Mucosa of rectum (tissue), 2 donors: ENCODE results near the gene POLRMT.

Experiments used
- H3K27ac ChIP-seq, 2 donors: one replicate each; pipeline ENCODE4 v1.7.0; 2013; ENCODE audit warnings: inconsistent platforms in 2 of 2, low read depth in 2 of 2, low read length in 2 of 2
- H3K27me3 ChIP-seq, 2 donors: one replicate each; pipeline ENCODE4 v1.7.0; 2013; ENCODE audit warnings: low read length in 2 of 2; ENCODE audit not compliant: control insufficient read depth in 2 of 2, insufficient read depth in 2 of 2
- H3K36me3 ChIP-seq, 2 donors: one replicate each; pipeline ENCODE4 v1.7.0; 2013; ENCODE audit warnings: low read length in 2 of 2; ENCODE audit not compliant: control insufficient read depth in 2 of 2, insufficient read depth in 2 of 2
- H3K4me1 ChIP-seq, 2 donors: one replicate each; pipeline ENCODE4 v1.7.0; 2013; ENCODE audit warnings: low read length in 2 of 2, mild to moderate bottlenecking in 1 of 2; ENCODE audit not compliant: control insufficient read depth in 2 of 2, insufficient read depth in 2 of 2
- H3K4me3 ChIP-seq, 2 donors: one replicate each; pipeline ENCODE4 v1.7.0; 2013; ENCODE audit warnings: low read length in 2 of 2
- H3K9ac ChIP-seq, 2 donors: one replicate each; pipeline ENCODE4 v1.7.0; 2013; ENCODE audit warnings: low read length in 2 of 2, low read depth in 1 of 2, mild to moderate bottlenecking in 1 of 2
- H3K9me3 ChIP-seq, 2 donors: one replicate each; pipeline ENCODE4 v1.7.0; 2013; ENCODE audit warnings: low read length in 2 of 2; ENCODE audit not compliant: control insufficient read depth in 2 of 2
- donor health status: healthy.
- donor health status: Normal muscosa, but diverticular disease.

POLRMT gene

DNA sequence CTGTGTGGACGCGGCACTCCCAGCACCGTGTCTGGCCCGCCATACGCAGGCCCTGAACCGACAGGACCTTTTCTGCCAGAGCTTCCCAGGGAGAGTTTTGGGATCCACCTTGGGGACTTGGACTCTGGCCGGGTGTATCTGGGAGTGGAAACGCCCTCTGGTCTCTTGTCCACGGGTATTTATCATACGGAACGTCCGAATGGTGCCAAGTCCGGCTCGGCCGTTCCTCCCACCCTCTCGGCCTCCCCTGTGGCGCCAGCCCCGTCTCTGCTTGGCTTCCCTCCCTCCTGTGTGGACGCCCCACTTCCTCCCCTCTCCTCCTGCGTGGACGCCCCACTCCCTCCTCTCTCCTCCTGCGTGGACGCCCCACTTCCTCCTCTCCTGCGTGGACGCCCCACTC lies 31.5 kb downstream of the POLRMT start:
- no peaks in the 10 kb centered on the region for H3K36me3 ChIP-seq
- H3K27ac ChIP-seq = no peak overlapping the region
- no peaks in the 10 kb centered on the region for H3K4me1 ChIP-seq
- H3K9ac ChIP-seq = no peak overlapping the region
- H3K9me3 ChIP-seq = no peaks in the 10 kb centered on the region
- no peaks in the 10 kb centered on the region for H3K27me3 ChIP-seq
- H3K4me3 ChIP-seq = no peak overlapping the region

DNA sequence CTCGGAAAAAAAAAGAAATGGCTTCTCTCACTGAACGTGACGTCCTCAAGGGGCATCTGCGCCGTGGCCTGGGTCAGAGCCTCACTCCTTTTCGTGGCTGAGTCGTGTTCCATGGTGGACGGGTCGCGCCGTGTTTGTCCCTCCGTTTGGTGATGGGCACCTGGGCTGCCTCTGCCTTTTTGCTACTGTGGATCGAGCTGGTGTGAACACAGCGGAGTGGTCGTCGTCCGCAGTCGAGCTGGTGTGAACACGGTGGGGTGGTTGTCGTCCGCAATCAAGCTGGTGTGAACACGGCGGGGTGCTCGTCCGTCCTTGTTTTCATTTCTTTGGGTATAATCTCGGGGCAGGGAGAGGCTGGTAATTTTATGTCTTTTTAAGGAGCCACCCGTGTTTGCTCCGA lies 32.0 kb downstream of the POLRMT start:
- no peak overlapping the region for H3K9ac ChIP-seq
- no peaks in the 10 kb centered on the region for H3K9me3 ChIP-seq
- H3K27me3 ChIP-seq = no peaks in the 10 kb centered on the region
- no peaks in the 10 kb centered on the region for H3K4me1 ChIP-seq
- H3K36me3 ChIP-seq = no peaks in the 10 kb centered on the region
- H3K27ac ChIP-seq = no peak overlapping the region
- no peak overlapping the region for H3K4me3 ChIP-seq

DNA sequence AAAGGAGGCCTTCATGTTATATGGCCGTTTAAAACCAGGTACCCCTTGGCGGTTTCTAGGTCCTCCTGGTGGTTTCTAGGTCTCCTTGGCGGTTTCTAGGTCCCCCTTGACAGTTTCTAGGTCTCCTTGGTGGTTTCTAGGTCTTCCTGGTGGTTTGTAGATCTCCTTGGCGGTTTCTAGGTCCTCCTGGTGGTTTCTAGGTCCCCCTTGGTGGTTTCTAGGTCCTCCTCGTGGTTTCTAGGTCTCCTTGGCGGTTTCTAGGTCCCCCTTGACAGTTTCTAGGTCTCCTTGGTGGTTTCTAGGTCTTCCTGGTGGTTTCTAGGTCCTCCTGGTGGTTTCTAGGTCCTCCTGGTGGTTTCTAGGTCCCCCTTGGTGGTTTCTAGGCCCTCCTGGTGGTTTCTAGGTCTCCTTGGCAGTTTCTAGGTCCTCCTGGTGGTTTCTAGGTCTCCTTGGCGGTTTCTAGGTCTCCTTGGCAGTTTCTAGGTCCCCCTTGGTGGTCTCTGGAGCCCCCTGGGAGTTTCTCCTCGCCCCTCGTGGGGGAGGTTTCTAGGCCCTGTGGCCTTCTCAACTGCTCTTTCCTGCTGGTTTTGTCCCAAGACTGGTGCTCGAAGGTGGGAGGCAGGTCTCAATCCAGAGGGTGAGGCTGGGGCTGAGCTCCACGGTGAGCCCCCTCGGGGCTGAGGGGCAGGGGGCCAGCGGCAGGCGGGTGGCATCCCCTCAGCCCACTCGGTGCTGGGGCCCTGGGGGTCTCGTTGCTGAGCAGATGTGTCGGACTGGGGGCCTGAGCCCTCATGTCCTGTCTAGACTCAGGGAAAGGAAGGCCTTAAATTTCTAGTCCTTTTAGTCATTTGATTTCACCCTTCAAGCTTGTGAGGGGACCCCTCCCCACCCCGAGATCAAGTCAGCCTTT lies 35.7 kb downstream of the POLRMT start:
- Histone ChIP-seq H3K9me3 (no peaks in the 10 kb centered on the region), H3K36me3 (no peaks in the 10 kb centered on the region), H3K4me1 (no peaks in the 10 kb centered on the region), H3K9ac (no peak overlapping the region), H3K27me3 (no peaks in the 10 kb centered on the region), H3K4me3 (no peak overlapping the region), H3K27ac (no peak overlapping the region)

DNA sequence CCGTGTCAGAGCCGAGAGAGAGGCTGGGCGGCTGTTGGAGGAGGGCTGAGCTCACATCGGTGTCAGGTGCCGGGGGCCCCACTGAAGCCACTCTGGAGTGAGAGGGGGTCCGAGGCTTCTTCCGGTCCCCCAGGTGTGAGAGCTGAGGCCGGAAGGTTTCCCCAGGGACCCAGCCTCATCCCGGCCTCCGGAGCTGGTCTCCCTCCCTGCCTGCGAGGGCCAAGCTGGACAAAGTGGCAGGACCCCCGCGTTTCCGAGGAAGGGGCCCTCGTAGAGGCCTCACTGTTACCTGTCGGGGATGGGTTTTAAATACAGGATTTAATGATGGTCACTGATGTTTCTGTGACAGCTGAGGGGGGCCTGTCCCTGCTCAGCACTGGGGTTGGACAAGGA lies 37.1 kb downstream of the POLRMT start:
- Histone ChIP-seq H3K27ac (no peak overlapping the region), H3K9ac (no peak overlapping the region), H3K27me3 (peaks cover 1 to 10% of the 10 kb centered on the region in 2 donors), H3K36me3 (no peaks in the 10 kb centered on the region), H3K4me1 (no peaks in the 10 kb centered on the region), H3K9me3 (no peaks in the 10 kb centered on the region), H3K4me3 (no peak overlapping the region)

DNA sequence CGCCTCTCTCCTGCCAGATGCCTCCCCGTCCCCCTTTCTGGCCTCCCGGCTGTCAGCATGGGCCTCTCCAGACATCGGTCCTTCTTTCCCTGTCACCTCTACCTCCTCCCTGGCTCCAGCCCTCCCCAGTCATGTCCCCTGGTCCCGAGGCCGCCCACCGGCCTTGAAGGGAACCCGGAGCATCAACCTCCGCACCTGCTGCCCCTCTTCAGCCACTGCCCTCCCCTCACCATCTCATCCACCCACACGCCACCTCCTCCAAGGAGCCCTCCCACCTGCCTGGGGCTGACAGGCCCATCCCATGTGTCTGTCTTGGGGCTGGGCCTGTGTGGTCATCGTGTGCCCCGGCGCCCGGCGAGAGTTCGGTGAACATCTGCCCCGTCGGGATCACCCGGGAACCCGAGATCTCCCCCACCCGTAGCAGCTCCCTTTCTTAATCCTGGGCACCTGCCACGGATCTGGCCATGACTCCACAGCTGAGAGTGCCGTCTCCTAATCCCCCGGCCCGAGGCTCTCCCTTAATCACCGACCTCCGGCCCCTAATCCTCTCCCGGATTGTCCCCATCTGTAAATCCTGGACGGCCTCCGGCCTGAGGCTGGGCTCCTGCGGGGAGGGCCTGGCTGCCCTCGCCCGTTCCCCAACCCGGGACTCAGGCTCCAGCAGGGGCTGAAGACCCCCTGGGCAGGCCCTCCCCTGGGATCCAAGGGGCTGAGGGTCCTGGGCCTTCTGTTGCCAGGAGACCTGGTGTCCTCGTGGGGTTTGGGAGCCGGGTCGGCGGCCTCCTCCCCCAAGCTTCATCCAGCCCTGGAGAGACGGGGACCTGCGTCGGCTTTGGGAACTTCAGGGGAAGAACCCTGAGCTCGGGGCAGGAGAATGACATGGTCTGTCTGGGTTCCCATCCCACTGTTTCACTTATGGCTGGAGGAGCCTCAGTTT lies 37.7 kb downstream of the POLRMT start:
- no peaks in the 10 kb centered on the region for H3K9me3 ChIP-seq

DNA sequence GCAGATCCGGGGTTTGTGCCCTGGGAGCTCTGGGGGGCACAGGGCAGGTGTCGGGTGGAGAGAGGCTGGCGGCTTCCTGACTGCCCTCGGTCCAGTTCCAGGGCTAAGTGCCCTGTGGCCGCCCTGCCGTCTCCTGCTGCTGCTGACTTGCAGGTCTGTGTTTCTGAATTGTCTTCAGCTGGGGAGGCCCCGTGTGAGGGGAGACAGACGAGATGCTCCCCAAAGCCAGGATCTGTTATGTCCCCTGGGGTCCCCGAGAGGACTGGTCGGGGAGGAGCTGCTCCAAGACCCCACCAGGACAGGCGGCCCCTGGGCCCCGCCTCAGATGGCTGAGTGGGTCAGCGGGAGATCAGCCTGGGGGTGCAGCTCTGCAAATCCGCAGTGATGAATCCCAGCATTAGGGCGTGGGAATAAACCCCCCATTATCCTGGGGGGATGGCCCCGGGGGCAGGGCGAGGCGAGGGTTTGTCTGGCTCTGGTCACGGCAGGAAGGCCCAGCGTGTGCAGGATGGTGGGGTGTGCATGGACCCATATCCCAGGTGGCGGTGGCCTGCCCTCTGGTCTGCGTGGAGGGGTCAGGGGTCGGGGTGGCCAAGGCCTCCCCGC lies 39.0 kb downstream of the POLRMT start:
- H3K36me3 ChIP-seq = no peaks in the 10 kb centered on the region
- H3K4me1 ChIP-seq = no peaks in the 10 kb centered on the region
- H3K27me3 ChIP-seq = peaks cover 2 to 16% of the 10 kb centered on the region in 2 donors
- no peaks in the 10 kb centered on the region for H3K9me3 ChIP-seq
- H3K4me3 ChIP-seq = no peak overlapping the region
- H3K27ac ChIP-seq = no peak overlapping the region
- H3K9ac ChIP-seq = no peak overlapping the region

More for the DNA sequence above, 37.7 kb downstream of the POLRMT start:
- Histone ChIP-seq H3K27ac (no peak overlapping the region), H3K4me3 (no peak overlapping the region), H3K9ac (no peak overlapping the region), H3K27me3 (peaks cover 1 to 15% of the 10 kb centered on the region in 2 donors), H3K36me3 (no peaks in the 10 kb centered on the region), H3K4me1 (no peaks in the 10 kb centered on the region)

DNA sequence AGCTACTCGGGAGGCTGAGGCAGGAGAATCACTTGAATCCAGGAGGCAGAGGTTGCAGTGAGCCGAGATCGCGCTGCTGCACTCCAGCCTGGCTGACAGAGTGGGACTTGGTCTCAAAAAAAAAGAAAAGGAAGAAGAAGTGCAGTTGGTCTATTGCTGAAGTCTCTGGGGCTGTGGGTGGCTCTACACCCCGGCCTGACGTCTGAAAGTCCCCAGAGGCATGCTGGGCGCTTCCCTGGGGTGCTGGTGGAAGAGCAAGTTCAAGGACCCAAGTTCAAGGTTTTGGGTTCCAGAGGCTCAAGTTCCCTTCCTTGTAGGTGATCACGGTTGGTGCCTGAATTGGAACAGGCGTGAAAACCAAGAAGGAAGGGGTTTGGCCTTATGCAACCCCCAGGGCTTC lies 39.8 kb downstream of the POLRMT start:
- Histone ChIP-seq H3K36me3 (no peaks in the 10 kb centered on the region), H3K9me3 (no peaks in the 10 kb centered on the region), H3K4me1 (peaks cover 0 to 5% of the 10 kb centered on the region in 2 donors), H3K27me3 (peaks cover 10 to 25% of the 10 kb centered on the region in 2 donors), H3K4me3 (no peak overlapping the region), H3K9ac (no peak overlapping the region), H3K27ac (no peak overlapping the region)

DNA sequence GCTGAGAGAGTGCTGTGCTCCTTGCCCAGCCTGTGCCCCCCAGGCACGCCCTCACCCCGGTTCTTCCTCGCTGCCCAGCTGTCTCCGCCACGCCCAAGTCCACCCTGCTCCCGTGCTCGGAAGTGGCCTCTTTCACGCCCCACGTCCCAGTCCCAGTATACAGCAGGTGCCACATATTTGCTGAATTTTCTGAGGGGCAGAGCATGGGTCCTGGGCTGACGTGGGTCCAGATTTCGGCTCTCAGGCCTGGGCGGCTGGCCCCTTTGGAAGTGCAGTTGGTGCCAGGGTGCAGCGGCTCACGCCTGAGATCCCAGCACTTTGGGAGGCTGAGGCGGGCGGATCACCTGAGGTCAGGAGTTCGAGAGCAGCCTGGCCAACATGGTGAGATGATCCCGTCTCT lies 40.3 kb downstream of the POLRMT start:
- Histone ChIP-seq H3K36me3 (no peaks in the 10 kb centered on the region), H3K9me3 (no peaks in the 10 kb centered on the region), H3K4me1 (peaks cover 2 to 6% of the 10 kb centered on the region in 2 donors), H3K9ac (no peak overlapping the region), H3K27me3 (peaks cover 13 to 29% of the 10 kb centered on the region in 2 donors), H3K27ac (no peak overlapping the region), H3K4me3 (no peak overlapping the region)

DNA sequence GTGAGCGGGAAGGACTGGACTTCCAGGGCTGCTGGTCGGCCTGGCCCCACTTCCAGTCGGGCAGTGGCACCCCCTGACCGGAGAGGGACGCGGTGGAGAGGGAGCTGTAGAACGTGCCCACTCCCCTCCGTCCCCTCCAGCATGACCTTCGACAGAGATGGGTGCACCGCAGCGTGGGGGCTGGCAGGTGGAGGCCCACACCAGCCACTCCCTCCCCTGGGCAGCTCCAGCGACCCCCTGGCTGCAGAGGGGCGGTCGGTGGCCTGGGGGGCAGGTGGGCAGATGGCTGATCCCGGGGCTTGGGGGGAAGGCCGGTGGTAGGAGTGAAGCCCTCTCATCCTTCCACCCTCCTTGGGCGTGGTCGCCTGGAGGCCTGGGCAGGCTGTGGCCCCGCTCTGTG lies 41.2 kb downstream of the POLRMT start:
- Histone ChIP-seq H3K9me3 (no peaks in the 10 kb centered on the region), H3K4me1 (peaks cover 4 to 8% of the 10 kb centered on the region in 2 donors), H3K36me3 (no peaks in the 10 kb centered on the region), H3K4me3 (no peak overlapping the region), H3K27ac (no peak overlapping the region), H3K9ac (no peak overlapping the region), H3K27me3 (peaks cover 16 to 32% of the 10 kb centered on the region in 2 donors)
